SK-MEL-5 (cell line): Measurements from ENCODE around the gene VPREB3. TPM values are rescaled to one million over a fixed set of nuclear protein-coding genes. Genes with fewer than 3 reads are reported as not detected.

Experiments used
- DNase-seq: peaks from one replicate; pipeline ENCODE4 v3.0.0-alpha.2; 2016; ENCODE audit warnings: low read depth, low spot score
- in situ Hi-C: cut with HindIII; loops from 2 replicates; pipeline ENCODE4 v1.10.0; 2016; ENCODE audit warnings: low sequenced_read_pairs, high pct_unique_total_duplicates, low pct_unique_long_range_greater_than_20kb
- total RNA-seq: library from RNA; depleted of rRNA; stranded (reverse); fragments of >200 nt; shearing (Covaris generic); gene quantifications from 2 replicates; pipeline ENCODE4 v1.2.3, GENCODE V29; 2014

The VPREB3 gene
- total RNA-seq, 1 experiment from 2014 or later: not detected

DNA sequence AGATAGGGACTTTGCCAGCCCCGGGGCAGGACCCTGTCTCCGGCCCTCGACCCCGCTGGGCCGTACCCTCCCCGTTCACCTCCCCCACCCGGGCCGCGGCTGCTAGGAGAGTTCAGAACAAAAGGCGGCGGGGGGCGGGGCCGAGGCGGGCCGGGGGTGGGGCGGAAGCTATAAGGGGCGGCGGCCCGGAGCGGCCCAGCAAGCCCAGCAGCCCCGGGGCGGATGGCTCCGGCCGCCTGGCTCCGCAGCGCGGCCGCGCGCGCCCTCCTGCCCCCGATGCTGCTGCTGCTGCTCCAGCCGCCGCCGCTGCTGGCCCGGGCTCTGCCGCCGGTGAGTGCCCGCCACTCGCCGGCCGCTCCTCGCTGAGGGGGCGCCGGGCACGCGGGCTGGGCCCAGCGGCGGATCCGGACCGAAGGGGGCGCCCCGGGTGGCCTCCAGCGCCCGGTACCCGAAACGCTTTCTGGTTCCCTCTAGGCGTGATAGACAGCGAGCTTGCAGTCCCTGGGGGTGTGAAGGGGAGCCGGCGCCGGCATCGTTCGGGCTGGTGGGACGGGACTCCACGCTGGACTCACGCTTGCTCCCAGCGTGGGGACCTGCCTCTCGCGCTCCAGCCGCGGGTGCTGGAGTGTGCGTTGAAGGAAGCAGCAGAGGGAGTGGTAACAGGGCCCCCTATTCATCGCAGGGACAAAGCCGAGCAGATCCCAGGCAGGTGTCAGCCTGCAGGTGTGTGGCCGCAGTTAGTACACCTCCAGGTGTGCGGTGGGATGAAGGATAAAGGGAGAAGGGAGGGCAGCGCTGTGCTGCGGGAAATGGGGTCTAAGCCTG lies 18.6 kb upstream of the VPREB3 start, which contains the start of gene MMP11:
Gene MMP11, plus strand, starts transcription at position 201 of the 825 bp plus-strand sequence. Its CDS starts 22 bp downstream, at position 223.
- no peak for DNase-seq
- in situ Hi-C loops: no loop called here

DNA sequence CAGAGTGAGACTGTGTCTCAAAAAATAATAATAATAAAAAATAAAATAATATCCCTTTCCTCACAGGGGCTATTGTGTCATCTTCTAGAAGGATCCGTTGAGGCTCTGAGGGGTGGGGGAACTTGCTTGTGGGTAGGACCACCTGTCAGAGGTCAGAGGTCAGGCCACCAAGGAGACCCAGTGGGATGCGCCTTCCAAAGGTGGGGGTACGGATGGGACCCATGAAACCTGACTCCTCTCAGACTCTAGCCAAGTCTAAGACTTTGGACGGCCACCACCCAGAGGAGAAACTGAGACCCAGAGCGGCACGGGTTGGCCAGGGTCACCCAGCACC lies 18.1 kb upstream of the VPREB3 start:
- no peak for DNase-seq
- in situ Hi-C loops: no loop called here

DNA sequence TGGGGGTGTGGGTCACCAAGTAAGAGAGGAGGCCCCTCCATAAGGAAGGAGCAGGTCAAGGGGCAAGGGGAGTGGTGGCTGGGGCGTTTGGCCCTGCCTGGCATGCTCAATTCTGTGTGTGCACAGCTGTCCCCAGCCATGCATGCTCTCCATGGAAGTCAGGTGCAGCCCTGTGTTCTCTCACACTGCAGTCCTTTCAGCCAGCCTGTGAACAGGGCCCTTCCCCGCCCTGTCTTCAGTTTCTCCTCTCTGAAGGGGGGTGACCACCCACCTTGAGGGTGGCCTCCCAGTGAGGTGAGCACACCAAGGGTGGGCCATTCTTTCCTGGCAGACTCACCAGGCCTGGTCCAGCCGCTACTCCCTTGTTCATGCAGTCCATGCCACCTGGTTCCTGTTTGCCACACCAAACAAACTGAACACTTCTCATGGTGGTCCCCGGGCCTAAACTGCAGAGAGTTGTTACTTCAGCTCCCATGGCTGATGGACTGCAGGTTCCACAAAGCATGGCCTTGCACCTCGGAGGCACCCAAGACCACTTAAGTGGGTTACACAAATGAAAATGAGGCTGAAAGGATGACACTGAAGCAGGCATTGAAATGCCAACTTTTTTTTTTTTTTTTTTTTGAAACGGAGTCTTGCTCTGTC lies 15.2 kb upstream of the VPREB3 start:
- in situ Hi-C loops: no loop called here
- no peak for DNase-seq

DNA sequence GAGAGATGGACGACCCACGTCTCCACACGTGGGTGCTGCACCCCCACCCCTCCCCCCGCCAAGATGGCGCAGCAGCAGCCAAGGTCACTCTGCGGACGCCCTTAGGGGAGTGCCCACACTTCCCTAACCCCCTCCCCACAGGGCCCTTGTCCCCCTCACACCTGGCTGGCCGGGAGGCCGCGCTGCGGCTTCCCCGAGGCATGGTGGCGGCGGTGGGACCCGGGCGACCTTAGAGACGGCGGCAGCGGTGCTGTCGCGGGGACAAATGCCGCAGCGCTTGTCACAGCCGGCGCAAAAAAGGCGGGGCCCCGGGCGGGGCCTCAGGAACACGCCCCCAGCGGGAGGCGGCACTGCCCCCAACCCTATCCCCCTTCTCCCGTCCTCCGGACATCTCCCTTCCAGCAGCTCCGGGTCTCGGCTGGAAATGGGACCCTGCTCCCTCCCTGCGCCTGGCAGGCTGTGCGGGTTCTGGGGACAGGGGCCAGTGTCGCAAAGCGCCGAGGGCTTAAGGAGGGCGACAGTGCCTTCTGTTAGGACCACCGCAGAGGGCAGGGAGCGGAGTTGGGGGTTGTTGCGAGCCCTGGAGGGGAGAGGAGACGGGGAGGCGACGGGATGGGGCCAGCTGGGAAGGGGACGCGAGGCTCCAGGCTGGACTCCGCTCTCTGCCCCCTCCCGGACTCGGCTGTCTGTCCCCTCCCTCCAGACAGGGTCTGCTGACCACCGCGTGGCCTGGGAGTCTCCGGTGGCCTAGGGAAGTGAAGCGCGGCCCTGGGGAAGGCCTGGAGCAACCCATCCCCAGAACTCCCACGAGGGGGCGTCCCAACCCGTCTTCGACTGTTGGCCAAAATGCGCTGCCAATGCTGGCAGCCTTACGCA lies 13.7 kb upstream of the VPREB3 start, which contains the start of gene CHCHD10:
Gene CHCHD10, minus strand, starts transcription at position 300 of the 876 bp plus-strand sequence. Its CDS starts 98 bp downstream, at position 202.
- in situ Hi-C loops: no loop called here
- peak; percentile 91 for DNase-seq

DNA sequence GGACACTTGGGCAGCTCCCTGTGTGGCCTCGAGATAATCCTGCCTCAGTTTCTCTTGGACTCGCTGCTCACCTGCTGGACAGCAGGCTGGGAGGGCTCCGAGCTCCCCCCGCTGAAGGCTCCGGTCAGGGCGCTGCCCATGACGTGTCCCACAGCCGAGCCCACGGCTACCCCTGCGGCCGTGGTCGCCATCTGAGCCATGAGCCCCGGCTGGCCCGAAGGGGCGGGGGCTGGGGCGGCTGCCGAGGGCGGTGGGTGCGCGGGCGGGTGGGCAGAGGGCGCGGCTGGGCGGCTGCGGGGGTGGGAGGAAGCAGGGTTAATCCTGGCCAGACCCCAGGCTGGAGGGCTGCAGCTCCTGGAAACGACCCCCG lies 13.1 kb upstream of the VPREB3 start:
- in situ Hi-C loops: no loop called here
- DNase-seq: no peak

DNA sequence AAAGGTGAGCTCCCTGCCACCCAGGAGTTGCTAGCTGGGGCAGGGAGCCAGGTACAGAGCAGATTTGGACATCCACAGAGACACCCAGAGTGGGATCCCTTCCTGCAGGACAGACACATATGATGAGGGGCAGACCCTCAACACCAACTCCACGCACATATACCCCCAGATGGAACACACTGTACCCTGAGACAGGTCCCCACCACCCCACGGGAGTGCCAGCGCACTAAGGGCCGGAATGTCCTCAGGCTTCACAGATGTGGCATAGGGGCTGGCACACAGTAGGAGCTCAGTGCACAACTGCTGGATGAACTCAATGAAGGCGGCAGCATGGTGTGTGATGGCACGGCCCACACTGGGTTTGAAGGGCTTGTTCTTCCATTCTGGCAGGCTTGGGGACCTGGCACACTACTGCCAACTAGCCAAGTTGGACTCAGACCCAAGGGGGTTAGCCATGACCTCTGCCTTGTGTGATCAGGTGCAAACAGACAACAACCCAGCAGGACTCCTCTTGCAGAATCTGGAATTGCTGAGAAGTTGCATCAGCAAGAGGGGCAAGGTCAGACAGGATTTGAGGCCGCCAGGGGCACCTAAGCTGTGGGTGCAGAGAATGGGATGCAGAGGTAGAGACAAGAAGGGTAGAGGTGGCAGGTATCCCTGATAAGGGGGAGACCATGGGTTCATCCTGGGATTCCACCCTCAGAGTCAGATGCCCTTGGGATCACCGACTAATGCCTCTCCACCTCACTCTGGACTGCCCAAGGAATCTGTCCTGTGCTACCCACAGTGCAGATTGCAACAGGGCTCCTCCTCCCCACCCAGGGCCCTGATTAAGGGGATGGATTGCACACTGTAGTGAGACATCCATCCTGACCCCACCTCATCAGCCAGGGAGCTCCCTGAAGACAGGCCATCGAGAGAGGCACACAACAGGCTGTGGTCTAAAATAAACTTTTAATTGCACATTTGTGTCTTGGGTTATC lies 11.0 kb upstream of the VPREB3 start:
- no peak for DNase-seq
- in situ Hi-C loops: no loop called here

DNA sequence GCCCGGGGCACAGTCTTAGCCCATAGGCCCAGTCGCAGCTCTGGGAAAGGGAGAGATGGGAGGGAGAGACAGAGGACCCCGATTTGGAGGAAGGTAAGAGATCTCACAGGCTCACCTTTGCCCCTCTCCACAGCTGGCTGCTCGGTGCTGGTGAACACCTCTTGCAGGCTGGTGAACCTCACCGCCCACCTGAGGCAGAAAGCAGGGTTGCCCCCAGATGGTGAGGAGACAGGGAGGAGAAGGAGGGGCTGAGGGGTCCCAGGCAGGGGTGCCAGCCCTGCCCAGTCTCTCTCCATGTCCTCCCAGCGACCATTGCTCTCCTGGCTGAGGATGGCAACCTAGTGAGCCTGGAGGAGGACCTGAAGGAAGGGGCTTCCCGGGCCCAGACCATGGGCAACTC lies 9.7 kb upstream of the VPREB3 start:
- DNase-seq: no peak
- in situ Hi-C loops: no loop called here

DNA sequence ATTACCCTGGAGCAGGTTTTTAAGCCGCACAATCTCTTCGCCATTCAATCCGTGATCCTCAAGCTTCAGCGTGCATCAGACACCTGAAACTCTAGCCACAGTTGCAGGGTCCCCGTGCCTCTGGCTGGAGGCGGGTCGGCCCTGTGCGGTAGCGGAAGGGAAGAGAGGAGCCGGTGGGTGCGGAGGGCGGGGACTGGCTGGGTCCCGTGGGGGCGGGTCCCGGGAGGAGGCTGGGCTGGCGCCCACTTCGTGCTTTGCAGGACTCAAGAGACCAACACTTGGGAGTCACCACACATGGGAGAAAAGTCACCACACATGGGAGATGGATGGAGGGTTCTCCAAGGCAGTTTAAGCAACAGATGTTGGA lies 9.3 kb upstream of the VPREB3 start:
- DNase-seq: no peak
- in situ Hi-C loops: no loop called here

DNA sequence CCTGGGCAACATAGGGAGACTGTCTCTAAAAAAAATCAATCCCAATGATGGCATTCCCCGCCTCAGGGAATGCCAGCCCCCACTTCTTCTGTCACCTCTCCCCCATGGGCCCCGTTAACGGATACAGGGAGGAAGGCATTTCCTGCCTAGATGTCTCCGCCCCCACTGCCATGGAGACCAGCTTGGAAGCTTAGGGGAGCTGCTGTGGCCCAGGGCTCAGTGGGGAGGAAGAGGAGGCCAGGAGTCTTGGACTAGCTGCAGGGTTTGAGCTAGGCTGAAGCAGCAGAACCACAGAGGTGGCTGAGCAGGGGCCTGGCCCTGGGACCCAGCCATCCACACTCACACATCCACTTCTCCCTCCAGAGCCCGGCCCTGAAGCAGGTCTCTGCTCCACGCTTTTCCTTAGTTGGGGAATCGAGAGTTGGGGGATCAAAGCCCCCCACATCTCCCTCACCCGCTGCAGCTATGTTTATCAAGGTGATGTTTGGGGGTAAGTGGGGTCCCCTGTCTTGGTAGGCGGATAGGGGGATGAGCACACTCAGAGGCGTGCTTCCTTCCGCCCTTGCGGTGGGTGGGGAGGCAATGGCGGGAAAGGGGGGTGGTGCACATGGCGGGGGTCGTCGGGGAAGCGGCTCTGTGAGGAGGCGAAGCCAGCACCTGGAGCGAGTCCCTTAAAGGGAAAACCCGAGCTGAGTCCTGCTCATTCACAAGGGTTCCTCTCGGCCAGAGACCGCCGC lies 8.8 kb upstream of the VPREB3 start, which contains the start of gene C22orf15:
Gene C22orf15, plus strand, starts transcription at position 149 of the 737 bp plus-strand sequence. Its CDS starts 317 bp downstream, at position 466.
- in situ Hi-C loops: no loop called here

DNA sequence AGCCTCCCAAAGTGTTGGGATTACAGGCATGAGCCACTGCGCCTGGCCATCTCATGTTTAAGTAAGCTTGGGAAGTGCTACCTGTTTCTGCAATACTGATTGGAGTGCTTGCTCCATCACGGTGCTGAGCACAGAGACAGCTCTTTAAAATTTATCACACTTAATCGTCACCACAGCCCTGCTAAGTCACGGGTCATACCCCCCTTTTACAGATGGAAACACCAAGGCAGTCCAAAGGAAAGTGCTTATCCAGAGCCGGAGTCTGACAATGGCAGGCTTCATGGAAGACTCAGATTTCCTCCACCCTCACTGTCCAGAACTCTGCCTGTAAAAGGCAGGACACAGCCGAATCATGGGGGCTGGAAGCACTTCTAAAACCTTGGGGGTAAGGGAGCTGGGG lies 5.8 kb upstream of the VPREB3 start:
- in situ Hi-C loops: no loop called here
- DNase-seq: no peak

More for the DNA sequence above, 8.8 kb upstream of the VPREB3 start, which contains the start of gene C22orf15:
- DNase-seq: no peak

DNA sequence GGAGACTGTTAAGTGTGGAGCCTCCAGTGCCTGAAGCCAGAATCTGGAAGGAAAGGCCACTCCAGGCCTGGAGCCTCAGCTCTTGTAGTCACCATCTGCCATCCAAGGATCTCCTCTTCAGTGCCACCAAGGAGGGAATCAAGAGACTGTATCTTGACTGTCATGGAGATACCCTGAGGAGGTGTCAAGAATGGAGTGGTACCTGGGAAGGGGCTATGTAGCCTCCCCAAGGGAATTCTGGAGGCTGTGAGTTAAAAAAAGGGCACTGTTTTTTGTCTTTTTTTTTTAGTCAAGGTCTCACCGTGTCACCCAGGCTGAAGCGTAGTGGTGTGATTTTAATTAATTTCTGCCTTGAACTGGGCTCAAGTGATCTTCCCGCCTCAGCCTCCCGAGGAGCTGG lies 5.3 kb upstream of the VPREB3 start:
- no peak for DNase-seq
- in situ Hi-C loops: no loop called here

DNA sequence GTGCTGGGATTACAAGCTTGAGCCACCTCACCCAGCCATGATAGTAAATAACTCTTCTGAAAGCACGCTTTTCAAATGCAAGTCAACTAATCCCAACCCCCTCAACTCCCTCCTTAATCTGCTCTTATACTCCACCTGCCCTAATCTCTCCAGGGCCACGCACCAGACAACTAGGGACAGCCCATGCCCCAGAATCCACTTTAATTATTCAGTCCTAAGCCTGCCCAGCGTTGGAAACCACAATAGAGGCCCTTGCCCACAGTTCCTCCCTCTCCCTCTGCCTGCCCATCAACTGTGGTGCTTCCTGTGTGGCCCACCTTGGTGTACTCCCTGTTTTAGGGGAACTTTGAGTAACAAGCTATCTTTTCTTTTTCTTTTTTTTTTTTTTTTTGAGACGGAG lies 2.7 kb upstream of the VPREB3 start:
- no peak for DNase-seq
- in situ Hi-C loops: no loop called here

DNA sequence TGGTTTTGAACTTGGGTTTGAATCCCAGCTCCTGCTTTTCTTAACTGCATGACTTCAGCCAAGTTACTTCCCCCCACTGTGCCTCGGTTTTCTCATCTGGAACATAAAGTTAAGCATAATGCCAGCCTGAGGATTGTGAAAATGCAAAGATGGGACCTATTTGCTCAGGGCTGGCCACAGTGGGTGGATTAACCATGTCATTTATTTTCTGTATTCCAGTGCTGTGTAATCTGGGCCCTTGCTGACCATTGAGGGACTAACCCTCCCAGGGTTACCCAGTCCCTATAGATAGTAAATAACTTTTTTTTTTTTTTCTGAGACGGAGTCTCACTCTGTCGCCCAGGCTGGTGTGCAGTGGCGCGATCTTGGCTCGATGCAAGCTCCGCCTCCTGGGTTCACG lies 1.5 kb upstream of the VPREB3 start:
- in situ Hi-C loops: no loop called here

DNA sequence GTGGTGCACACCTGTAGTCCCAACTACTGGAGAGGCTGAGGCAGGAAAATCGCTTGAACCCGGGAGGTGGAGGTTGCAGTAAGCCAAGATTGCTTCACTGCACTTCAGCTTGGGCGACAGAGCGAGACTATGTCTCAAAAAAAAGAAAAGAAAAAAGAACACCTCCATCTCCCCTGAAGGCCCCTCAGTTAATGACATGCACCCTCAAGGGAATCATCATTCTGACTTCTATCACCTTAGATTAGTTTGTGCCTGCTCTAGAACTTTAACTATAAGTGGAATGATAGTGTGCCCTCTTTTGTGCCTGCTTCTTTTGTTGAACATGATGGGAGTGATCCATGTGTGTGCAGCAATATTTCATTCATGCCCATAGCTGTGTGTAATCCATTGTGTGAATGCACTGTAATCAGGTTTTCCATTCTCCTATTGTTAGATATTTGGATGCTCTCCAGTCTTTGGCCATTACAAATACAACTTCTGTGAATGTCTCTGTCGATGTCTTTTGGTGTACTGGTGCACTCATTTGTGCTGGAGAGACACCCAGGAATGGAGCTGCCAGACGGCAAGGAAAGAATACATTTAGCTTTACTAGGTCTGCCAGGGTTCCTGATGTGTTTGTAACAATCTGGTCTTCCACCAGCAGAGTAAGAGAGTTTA lies 883 bp upstream of the VPREB3 start:
- in situ Hi-C loops: no loop called here
- no peak for DNase-seq

More for the DNA sequence above, 1.5 kb upstream of the VPREB3 start:
- no peak for DNase-seq

DNA sequence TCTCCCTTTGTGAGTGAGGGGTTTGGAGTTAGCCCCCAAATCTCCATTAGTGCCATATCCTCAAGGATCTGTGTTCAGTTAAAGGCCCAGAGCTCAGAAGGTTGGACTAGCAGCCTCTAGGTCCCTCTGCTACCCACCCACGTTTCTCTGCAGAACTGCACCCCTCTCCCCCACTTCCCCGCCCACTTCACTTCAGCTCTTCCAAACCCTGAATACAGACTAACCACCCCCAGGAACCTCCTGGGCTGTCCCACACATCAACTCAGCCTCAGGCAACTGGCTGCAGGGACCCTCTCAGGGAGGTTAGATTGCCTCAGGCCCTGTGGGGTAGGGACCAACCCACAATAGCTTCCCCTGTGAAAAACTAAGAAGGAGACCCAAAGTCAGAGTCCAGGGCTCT lies 840 bp downstream of the VPREB3 start:
- DNase-seq: no peak
- in situ Hi-C loops: no loop called here

DNA sequence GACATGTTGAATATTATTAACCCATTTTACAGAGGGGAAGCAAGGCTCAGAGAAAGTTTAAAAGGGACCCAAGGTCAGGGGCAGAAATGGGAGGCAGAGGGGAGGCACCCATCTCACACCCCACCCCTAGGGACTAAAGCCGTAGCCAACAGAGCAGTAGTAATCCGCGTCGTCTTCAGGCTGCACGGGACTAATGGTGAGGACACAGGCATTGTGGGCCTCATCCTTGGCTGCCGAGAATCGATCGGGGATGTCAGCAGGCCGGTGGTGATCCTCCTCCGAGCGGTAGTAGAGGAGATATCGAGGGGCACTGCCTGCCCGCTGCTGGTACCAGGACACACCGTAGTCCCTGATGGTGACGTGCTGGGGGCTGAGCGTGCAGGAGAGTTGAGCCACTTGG lies 1.5 kb downstream of the VPREB3 start:
- in situ Hi-C loops: no loop called here

More for the DNA sequence above, 1.5 kb downstream of the VPREB3 start:
- no peak for DNase-seq
